GM18907 (cell line): ENCODE results near the gene IL1A.

Experiments
- ATAC-seq: cut with Tn5 transposase; IDR thresholded peaks from one replicate; pipeline ENCODE4 v1.9.1; 2021; ENCODE audit warnings: mild to moderate bottlenecking, moderate library complexity; ENCODE audit not compliant: unreplicated experiment

IL1A gene

GRCh38 chr2:112764071-112765044, 19.9 kb downstream of the IL1A start, which contains the start of gene CKAP2L:
Gene CKAP2L (minus strand): TSS chr2:112764609. CDS start chr2:112764598, 11 bp downstream.
- ATAC-seq: peak; percentile 97

- no peak for ATAC-seq
Measured at GRCh38 chr2:112762276-112762675, 22.0 kb downstream of the IL1A start.

GRCh38 chr2:112760149-112760548, 24.1 kb downstream of the IL1A start:
- ATAC-seq: no peak

- no peak for ATAC-seq
Measured at GRCh38 chr2:112758711-112759110, 25.6 kb downstream of the IL1A start.

- no peak for ATAC-seq
Measured at GRCh38 chr2:112757265-112757664, 27.0 kb downstream of the IL1A start.

GRCh38 chr2:112756207-112756606, 28.1 kb downstream of the IL1A start:
- ATAC-seq: no peak

- no peak for ATAC-seq
Measured at GRCh38 chr2:112755444-112755843, 28.8 kb downstream of the IL1A start.

DNA sequence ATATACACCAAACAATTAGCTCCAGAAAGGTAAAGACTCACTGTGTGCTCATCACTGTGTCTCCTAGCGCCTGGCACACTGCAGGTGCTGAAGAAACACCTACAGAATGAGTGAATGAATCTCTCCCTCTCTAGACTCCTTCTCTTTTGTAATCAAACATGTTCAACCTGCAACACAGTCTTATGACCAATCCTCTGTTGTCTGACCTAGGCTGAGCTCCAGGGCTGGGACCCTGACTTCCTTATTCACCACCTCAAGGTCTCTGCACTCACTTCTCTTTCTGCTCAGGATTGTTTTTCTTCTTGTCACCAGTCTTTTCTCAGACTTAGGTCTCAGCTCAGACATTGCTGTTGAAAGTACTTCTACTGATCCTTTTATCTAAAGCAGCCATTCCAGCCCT, 29.7 kb downstream of the IL1A start:
- no peak for ATAC-seq

DNA sequence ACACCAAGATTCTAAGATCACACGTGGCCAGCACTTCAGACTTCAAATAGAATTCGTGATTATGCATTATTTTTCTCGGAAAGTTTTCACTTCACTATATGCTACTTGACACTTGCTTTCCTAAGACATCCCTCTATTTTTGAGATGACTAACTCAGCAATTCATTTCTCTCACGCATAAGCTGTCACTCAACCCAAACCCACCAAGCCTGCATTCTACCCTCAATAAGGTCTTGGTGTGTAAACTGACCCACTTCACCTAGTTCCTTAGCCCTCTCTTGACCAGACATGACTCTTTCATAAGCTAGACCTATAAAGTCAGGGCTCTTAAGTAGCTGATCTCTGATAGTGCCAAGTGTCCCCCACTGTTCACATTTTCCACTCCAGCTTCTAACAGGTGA, 31.6 kb downstream of the IL1A start:
- ATAC-seq: no peak

DNA sequence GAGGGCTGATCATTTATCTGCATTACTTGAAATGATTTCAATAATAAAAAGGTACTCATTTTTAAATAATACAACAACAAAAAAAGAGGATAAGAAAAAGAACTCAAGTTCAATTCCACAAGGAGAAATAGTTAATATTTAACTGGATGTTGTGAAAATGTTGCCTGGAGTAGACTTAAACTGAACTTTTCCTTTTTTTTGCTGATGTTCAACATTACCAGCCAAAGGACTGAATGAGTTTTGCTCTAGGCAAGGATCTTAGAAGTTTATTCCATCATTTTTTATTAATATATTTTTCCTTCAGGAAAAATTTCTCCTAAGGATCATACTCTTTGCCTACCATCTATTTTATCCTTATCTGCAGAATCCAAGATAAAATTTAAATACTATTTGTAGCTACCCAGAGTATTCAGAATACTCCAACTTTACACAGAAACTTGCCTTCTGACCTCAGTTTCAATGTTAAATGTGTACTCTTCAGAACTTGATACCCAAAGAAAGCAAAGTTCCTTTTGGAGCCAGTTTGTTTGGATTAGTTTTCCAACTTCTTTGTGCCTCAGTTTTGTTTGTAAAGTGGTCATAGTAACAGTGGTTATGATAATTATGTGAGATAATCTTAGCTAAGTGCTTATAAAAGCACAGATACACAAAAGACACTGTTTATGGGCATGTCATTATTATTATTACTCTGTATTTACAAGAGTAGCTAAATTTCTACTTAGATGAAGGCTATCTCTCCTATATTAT, 32.7 kb downstream of the IL1A start:
- ATAC-seq: no peak

DNA sequence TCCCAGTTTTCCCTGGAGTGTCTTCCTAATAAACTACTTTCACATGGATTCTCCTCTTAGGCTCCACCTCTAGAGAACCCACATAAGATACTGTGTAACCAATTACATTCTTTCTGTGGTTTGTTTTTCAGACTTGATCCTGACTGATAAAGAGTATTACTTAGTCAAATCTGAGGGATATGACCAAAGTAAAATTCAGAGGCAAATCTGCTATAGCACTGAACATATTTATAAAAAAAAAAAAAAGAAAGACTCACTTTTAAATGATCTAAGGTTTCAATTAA, 33.8 kb downstream of the IL1A start:
- no peak for ATAC-seq

DNA sequence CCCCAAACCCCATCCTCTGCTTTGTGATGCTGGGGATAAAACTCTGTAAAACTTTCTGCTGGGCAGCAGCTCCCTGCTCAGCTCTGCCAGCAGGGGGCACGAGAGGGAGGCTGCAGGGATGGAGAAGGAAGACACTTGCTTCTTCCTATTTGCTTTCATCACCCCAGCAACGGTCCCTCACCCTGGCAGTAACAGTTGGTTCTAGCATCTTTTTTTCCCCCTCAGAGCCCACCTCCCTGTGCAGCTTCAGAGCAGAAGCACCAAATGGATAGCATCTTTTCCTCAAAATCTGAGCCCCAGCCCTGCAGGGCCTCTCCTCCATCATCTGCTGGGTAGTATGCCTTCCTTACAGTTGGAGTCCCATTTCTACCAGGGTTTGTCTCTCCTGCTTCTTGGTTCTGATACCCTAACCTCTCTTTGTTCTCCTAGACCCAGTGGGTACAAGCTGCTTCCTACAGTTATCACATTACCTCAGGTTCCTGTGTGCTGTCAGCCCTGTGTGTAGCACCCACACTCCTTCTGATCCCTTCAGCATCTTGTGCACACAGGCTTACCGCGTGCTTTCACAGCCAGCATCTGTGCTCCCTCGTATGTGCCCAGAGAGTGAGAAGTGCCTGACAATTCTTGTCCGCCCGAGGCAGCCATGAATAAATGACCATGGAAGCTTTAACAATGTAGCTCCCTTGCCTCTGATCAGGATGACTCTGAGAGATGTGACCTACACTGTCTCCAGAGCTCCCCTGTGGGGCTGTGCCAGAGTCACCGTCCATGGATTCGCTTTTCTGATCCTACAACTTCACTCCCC, 34.3 kb downstream of the IL1A start:
- ATAC-seq: peak; percentile 79

DNA sequence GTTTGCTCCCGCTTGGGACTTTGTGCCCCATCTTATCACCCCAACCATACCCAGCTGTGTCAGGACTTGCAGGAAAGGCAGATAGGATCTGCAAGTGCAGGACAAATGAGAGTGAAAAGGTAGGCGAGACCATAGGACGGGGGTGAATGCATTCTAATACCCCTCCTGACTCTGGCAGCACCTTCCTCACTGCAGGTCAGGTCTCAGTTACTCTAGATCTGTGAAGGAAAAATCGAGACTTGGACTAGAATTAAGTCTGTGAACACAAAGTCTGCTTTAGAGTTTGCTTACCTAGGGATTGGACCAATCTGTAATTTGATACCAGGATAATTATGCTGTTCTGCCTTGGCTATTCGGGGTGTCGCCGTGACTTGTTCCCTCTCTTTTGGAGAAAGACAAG, 43.8 kb downstream of the IL1A start:
- ATAC-seq: no peak

GRCh38 chr2:112737542-112738232, 46.6 kb downstream of the IL1A start:
- no peak for ATAC-seq

DNA sequence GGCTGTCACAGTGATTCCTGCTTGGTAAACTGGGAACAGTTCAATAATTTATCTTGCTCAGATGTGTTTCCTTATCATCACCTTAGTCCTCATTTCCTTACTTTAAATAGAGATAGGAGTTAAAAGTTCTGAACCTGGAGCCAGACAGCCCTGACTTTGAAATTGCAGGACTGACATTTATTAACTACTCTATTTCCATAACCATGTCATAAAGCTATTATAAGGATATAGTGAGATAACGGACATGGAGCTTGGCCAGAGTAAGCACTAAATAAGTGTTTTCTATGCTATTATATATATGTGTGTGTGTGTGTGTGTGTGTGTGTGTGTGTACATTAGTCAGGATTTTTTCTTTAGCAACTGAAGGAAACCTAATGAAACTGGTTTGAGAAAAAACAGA, 50.4 kb downstream of the IL1A start:
- no peak for ATAC-seq

- no peak for ATAC-seq
Measured at GRCh38 chr2:112733456-112733855, 50.8 kb downstream of the IL1A start.

- ATAC-seq: no peak
Measured at GRCh38 chr2:112731479-112731878, 52.8 kb downstream of the IL1A start.

GRCh38 chr2:112730791-112731190, 53.5 kb downstream of the IL1A start:
- ATAC-seq: no peak

DNA sequence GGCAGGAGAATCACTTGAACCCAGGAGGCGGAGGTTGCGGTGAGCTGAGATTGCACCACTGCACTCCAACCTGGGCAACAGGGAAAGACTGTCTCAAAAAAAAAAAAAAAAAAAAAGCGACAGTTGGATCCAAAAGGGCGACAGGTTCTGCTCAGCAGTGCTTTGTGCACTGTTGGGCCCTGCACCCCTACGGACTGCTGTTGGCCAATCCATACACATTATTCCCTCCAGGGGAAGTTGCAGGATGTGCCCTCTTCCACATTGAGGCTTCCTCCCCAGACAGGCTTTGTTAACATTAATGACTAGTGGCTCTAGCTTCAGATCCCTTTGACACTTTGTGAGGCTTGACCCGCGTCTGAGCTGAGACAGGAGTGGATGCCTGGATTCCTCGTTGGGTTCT, 54.1 kb downstream of the IL1A start:
- ATAC-seq: no peak

DNA sequence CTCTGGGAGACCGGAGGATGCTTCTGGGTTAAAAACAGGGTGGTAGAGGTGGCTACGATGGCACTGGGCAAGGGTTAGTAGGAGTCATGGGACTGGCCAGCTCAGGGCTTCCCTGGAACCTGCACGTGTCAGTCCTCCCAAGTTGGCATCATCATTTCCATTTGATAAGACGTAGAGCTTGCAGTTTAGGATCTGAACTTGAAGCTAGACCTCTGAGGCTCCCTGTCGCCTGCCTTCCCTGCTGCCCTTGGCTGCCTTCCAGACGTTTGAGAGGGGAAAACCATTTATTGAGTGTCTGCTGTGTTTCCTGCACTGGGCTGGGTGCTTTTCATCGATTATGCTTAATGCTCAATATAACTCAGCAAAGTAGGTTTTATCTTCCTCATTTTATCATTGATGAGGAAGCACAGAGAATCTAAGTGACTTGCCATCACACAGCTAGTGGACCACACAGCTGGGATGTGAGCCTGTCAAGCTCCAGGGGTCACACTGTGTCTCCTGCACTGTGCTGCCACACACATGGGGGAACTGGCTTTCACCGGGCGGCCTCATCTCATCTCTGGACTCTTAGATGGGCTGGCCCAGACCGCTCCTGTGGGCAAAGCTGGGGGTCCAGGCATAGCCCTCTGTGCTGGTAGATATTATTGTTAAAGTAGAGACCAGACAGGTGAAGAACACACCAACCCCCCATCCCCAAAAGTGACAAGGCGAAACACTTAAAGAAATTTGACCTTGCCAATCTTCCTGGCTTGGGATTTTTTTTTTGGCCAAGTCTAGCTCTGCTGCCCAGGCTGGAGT, 55.7 kb downstream of the IL1A start:
- no peak for ATAC-seq
